Smooth muscle cell (in vitro differentiated cells): ENCODE measurements around the gene LRRK1. TPM values are rescaled to one million over a fixed set of nuclear protein-coding genes. Genes with fewer than 3 reads are reported as not detected.
A peak's percentile ranks its signal among the peaks of the same experiment; 100 is the strongest.

ENCODE experiments used
- DNase-seq: peaks from one replicate; lab custom pipeline; 2025; ENCODE audit not compliant: unreplicated experiment; lab: John Stamatoyannopoulos, UW
- H2AFZ ChIP-seq: fragments of 200-600 bp; sonication (generic); 2 replicates; pipeline ENCODE4 v1.6.0; 2016; ENCODE audit warnings: antibody characterized with exemption, low read depth, mild to moderate bottlenecking
- H3F3A ChIP-seq: fragments of 200-600 bp; sonication (generic); 2 replicates; pipeline ENCODE4 v1.6.0; 2017; ENCODE audit warnings: antibody characterized with exemption, low read depth
- H3K27ac ChIP-seq: fragments of 200-600 bp; sonication (generic); 2 replicates; pipeline ENCODE4 v1.5.1; 2016; ENCODE audit warnings: low read depth, mild to moderate bottlenecking
- H3K27me3 ChIP-seq: fragments of 200-600 bp; sonication (generic); 2 replicates; pipeline ENCODE4 v1.6.1; 2016; ENCODE audit warnings: low read depth, mild to moderate bottlenecking
- H3K36me3 ChIP-seq: fragments of 200-600 bp; sonication (generic); 2 replicates; pipeline ENCODE4 v1.5.1; 2016; ENCODE audit warnings: low read depth
- H3K4me1 ChIP-seq: fragments of 200-600 bp; sonication (generic); 2 replicates; pipeline ENCODE4 v1.5.1; 2016; ENCODE audit warnings: low read depth
- H3K4me2 ChIP-seq: fragments of 200-600 bp; sonication (generic); 2 replicates; pipeline ENCODE4 v1.6.0; 2016; ENCODE audit warnings: mild to moderate bottlenecking
- H3K4me3 ChIP-seq: fragments of 200-600 bp; sonication (generic); 2 replicates; pipeline ENCODE4 v1.5.1; 2016; ENCODE audit warnings: mild to moderate bottlenecking
- H3K79me2 ChIP-seq: fragments of 200-600 bp; sonication (generic); 2 replicates; pipeline ENCODE4 v1.6.0; 2016; ENCODE audit warnings: low read depth, mild to moderate bottlenecking
- H3K9ac ChIP-seq: fragments of 200-600 bp; sonication (generic); 2 replicates; pipeline ENCODE4 v1.6.0; 2016; ENCODE audit warnings: low read depth
- H3K9me3 ChIP-seq: fragments of 200-600 bp; sonication (generic); replicated peaks from 2 replicates; pipeline ENCODE4 v1.5.1; 2016; ENCODE audit warnings: low read depth
- H4K20me1 ChIP-seq: fragments of 200-600 bp; sonication (generic); 2 replicates; pipeline ENCODE4 v1.6.0; 2016; ENCODE audit warnings: low read depth
- CTCF ChIP-seq: fragments of 200-600 bp; sonication (generic); IDR thresholded peaks from 2 replicates; pipeline ENCODE4 v1.5.1; 2017; ENCODE audit warnings: borderline replicate concordance, mild to moderate bottlenecking, antibody characterized with exemption; ENCODE audit not compliant: insufficient read depth, poor library complexity, severe bottlenecking
- WGBS: methylation state at CpG from one replicate; pipeline ENCODE4 v1.1.7; 2016; ENCODE audit warnings: low lambda C conversion rate; 5-methylcytosine and 5-hydroxymethylcytosine counted together
- polyA plus RNA-seq: library from polyadenylated mRNA; unstranded; fragments of >200 nt; fragmentation: Nextera tagmentation; extraction: Ambion mirVana; gene quantifications from 2 replicates; pipeline ENCODE4 v1.2.1, GENCODE V29; 2016
- total RNA-seq: library from RNA; depleted of rRNA; stranded (reverse); fragments of >200 nt; gene quantifications from 2 replicates; pipeline ENCODE4 v1.2.3, GENCODE V29; 2014

LRRK1 gene
- total and polyA plus RNA-seq, 2 experiments from 2014 or later: 1.1 to 1.6 TPM

- DNase-seq: no peak
- Histone ChIP-seq H3K27ac (peak overlapping the region; percentile 14), H2AFZ (no peak overlapping the region), H3K79me2 (no peaks in the 10 kb centered on the region), H3K4me2 (no peak overlapping the region), H3F3A (no peaks in the 10 kb centered on the region), H3K9me3 (no peaks in the 10 kb centered on the region), H3K4me3 (no peak overlapping the region), H4K20me1 (no peaks in the 10 kb centered on the region), H3K4me1 (no peaks in the 10 kb centered on the region), H3K9ac (no peak overlapping the region), H3K36me3 (no peaks in the 10 kb centered on the region), H3K27me3 (peaks cover 7% of the 10 kb centered on the region)
- no peak for TF ChIP-seq CTCF
- WGBS: 85% methylated on average over 20 of the region's 22 CpGs
These were observed 16.6 kb upstream of the LRRK1 start for GRCh38 chr15:100902436-100903167.

GRCh38 chr15:100903168-100903554 is 16.0 kb upstream of the LRRK1 start:
- Histone ChIP-seq H3K4me1 (no peaks in the 10 kb centered on the region), H3K4me2 (no peak overlapping the region), H3K4me3 (no peak overlapping the region), H3K36me3 (no peaks in the 10 kb centered on the region), H2AFZ (no peak overlapping the region), H3K9me3 (no peaks in the 10 kb centered on the region), H3K27ac (no peak overlapping the region), H3K9ac (no peak overlapping the region), H4K20me1 (no peaks in the 10 kb centered on the region), H3K79me2 (no peaks in the 10 kb centered on the region), H3K27me3 (peaks cover 5% of the 10 kb centered on the region), H3F3A (no peaks in the 10 kb centered on the region)
- DNase-seq: no peak
- 92% methylated on average over 3 of the region's 3 CpGs for WGBS
- no peak for TF ChIP-seq CTCF

- H4K20me1 ChIP-seq: no peaks in the 10 kb centered on the region
- no peaks in the 10 kb centered on the region for H3K79me2 ChIP-seq
- no peak for DNase-seq
- H3K4me1 ChIP-seq: no peaks in the 10 kb centered on the region
- H3K27me3 ChIP-seq: peaks cover 4% of the 10 kb centered on the region
- H3K27ac ChIP-seq: no peak overlapping the region
- no peaks in the 10 kb centered on the region for H3K36me3 ChIP-seq
- H2AFZ ChIP-seq: no peak overlapping the region
- no peak overlapping the region for H3K9ac ChIP-seq
- 92% methylated on average over 8 of the region's 8 CpGs for WGBS
- no peaks in the 10 kb centered on the region for H3K9me3 ChIP-seq
- no peak overlapping the region for H3K4me3 ChIP-seq
- H3K4me2 ChIP-seq: no peak overlapping the region
- no peak for TF ChIP-seq CTCF
- H3F3A ChIP-seq: no peaks in the 10 kb centered on the region
These were observed 13.3 kb upstream of the LRRK1 start for GRCh38 chr15:100905850-100906249.

GRCh38 chr15:100908466-100908865 is 10.7 kb upstream of the LRRK1 start:
- Histone ChIP-seq H3K9me3 (peaks cover 4% of the 10 kb centered on the region), H2AFZ (no peak overlapping the region), H3K4me1 (no peaks in the 10 kb centered on the region), H3K4me2 (no peak overlapping the region), H3K9ac (no peak overlapping the region), H3K79me2 (no peaks in the 10 kb centered on the region), H3K4me3 (no peak overlapping the region), H3K27ac (no peak overlapping the region), H4K20me1 (no peaks in the 10 kb centered on the region), H3K36me3 (no peaks in the 10 kb centered on the region), H3F3A (no peaks in the 10 kb centered on the region), H3K27me3 (peaks cover 4% of the 10 kb centered on the region)
- no peak for DNase-seq
- 88% methylated on average over 6 of the region's 6 CpGs for WGBS
- no peak for TF ChIP-seq CTCF
